Measurements from ENCODE around the gene MANSC4. TPM values are rescaled to one million over a fixed set of nuclear protein-coding genes. Genes with fewer than 3 reads are reported as not detected.

The MANSC4 gene
- total RNA-seq, 3 donors from 2014 or later = not detected

GRCh38 chr12:27733052-27733656, 46.9 kb downstream of the MANSC4 start:
- Histone ChIP-seq H3K9me3 (no peaks in the 10 kb centered on the region), H3K4me1 (ENCODE audit: low read depth) (no peaks in the 10 kb centered on the region), H3K4me3 (no peak overlapping the region), H3K36me3 (ENCODE audit: low read depth) (no peaks in the 10 kb centered on the region)
- TF ChIP-seq, protein P1, sequence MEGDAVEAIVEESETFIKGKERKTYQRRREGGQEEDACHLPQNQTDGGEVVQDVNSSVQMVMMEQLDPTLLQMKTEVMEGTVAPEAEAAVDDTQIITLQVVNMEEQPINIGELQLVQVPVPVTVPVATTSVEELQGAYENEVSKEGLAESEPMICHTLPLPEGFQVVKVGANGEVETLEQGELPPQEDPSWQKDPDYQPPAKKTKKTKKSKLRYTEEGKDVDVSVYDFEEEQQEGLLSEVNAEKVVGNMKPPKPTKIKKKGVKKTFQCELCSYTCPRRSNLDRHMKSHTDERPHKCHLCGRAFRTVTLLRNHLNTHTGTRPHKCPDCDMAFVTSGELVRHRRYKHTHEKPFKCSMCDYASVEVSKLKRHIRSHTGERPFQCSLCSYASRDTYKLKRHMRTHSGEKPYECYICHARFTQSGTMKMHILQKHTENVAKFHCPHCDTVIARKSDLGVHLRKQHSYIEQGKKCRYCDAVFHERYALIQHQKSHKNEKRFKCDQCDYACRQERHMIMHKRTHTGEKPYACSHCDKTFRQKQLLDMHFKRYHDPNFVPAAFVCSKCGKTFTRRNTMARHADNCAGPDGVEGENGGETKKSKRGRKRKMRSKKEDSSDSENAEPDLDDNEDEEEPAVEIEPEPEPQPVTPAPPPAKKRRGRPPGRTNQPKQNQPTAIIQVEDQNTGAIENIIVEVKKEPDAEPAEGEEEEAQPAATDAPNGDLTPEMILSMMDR (IDR thresholded peaks at IDR 0.05) = peak; percentile 54
- DNase-seq (peak in 2 of 3 donors; percentile 30 to 42), ATAC-seq (peak; percentile 77)
- intact Hi-C loops (cut with DNase I, micrococcal nuclease) = loop anchor here (10.0 kb wide), 2 partner anchors 202 to 212 kb away; no protein-coding TSS in a partner anchor

GRCh38 chr12:27732281-27732680, 47.8 kb downstream of the MANSC4 start:
- ATAC-seq = peak; percentile 72
- H3K9me3 ChIP-seq = no peaks in the 10 kb centered on the region
- TF ChIP-seq, protein P1 (IDR thresholded peaks at IDR 0.05) = no peak
- H3K4me1 ChIP-seq (ENCODE audit: low read depth) = no peaks in the 10 kb centered on the region
- peak in 1 of 3 donors; percentile 29 for DNase-seq
- H3K4me3 ChIP-seq = no peak overlapping the region
- intact Hi-C loops (cut with DNase I, micrococcal nuclease) = loop anchor here (10.0 kb wide), 2 partner anchors 203 to 213 kb away; no protein-coding TSS in a partner anchor
- no peaks in the 10 kb centered on the region for H3K36me3 ChIP-seq (ENCODE audit: low read depth)

GRCh38 chr12:27730097-27730588, 49.9 kb downstream of the MANSC4 start:
- DNase-seq (no peak), ATAC-seq (no peak)
- Histone ChIP-seq H3K36me3 (ENCODE audit: low read depth) (no peaks in the 10 kb centered on the region), H3K4me1 (ENCODE audit: low read depth) (no peaks in the 10 kb centered on the region), H3K9me3 (no peaks in the 10 kb centered on the region), H3K4me3 (no peak overlapping the region)
- TF ChIP-seq, protein P1 (IDR thresholded peaks at IDR 0.05) = no peak
- intact Hi-C loops (cut with DNase I, micrococcal nuclease) = loop anchor here (10.0 kb wide), 2 partner anchors 205 to 215 kb away; no protein-coding TSS in a partner anchor

DNA sequence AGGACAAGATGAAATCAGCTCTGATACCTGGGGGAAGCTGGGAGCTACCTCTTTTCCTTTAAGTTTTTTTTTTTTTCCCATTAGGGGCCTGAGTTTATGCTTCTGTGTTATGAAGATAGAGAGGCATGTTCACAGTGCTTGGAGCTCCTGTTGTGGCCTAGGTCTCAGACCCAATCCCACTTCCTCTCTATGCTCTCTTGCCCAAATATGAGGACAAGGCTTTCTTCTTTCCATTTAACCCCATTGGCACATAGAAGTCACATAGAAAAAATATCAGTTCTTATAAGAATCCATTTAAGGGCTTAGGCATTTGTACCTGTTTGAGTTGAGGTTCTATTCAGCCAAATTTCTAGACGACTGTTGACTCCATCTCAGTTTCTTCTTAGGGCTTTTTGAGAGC, 56.8 kb downstream of the MANSC4 start:
- no peaks in the 10 kb centered on the region for H3K36me3 ChIP-seq (ENCODE audit: low read depth)
- no peaks in the 10 kb centered on the region for H3K4me1 ChIP-seq (ENCODE audit: low read depth)
- DNase-seq (no peak), ATAC-seq (no peak)
- intact Hi-C loops (cut with DNase I, micrococcal nuclease) = no loop called here
- TF ChIP-seq, protein P1 (IDR thresholded peaks at IDR 0.05) = no peak
- no peaks in the 10 kb centered on the region for H3K9me3 ChIP-seq
- no peak overlapping the region for H3K4me3 ChIP-seq

Other genes with a start within 250 kb of the MANSC4 start
- 10 to 100 TPM; 14.3 to 51.4 (median 51.1) TPM for gene REP15, start 83.8 kb downstream of the MANSC4 start, total RNA-seq
- gene MRPS35, start 69.4 kb downstream of the MANSC4 start, total RNA-seq = 10 to 100 TPM; 50.2 to 72.6 (median 67.3) TPM
- gene KLHL42, start within 50 bp of the MANSC4 start, total RNA-seq = 10 to 100 TPM; 14.4 to 48.6 (median 24.0) TPM
- gene PTHLH, start 192.5 kb upstream of the MANSC4 start, total RNA-seq = 1 to 10 TPM in 1 of 3 donors, not detected in 2; 2.2 TPM